Measurements from ENCODE around the gene PHLPP1.

DNA sequence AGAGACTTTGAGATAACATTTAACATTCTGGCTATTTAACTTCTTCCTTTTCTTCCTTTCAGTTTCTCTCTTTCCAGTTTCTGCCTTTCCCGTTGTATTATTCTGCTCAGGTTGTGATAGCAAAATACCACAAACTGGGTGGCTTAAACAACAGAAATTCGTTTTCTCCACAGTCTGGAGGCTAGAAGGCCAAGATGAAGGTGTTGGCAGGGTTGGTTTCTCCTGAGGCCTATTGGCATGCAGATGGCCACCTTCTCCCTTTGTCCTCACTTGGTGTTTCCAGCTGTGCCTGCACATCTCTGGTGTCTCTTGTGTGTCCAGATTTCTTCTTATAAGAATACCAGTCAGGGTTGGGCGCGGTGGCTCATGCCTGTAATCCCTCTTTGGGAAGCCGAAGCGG, 34.0 kb downstream of the PHLPP1 start:
- TF ChIP-seq, protein P1, sequence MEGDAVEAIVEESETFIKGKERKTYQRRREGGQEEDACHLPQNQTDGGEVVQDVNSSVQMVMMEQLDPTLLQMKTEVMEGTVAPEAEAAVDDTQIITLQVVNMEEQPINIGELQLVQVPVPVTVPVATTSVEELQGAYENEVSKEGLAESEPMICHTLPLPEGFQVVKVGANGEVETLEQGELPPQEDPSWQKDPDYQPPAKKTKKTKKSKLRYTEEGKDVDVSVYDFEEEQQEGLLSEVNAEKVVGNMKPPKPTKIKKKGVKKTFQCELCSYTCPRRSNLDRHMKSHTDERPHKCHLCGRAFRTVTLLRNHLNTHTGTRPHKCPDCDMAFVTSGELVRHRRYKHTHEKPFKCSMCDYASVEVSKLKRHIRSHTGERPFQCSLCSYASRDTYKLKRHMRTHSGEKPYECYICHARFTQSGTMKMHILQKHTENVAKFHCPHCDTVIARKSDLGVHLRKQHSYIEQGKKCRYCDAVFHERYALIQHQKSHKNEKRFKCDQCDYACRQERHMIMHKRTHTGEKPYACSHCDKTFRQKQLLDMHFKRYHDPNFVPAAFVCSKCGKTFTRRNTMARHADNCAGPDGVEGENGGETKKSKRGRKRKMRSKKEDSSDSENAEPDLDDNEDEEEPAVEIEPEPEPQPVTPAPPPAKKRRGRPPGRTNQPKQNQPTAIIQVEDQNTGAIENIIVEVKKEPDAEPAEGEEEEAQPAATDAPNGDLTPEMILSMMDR (IDR thresholded peaks at IDR 0.05) = no peak
- TF ChIP-seq POLR2A (IDR thresholded peaks at IDR 0.05) = no peak
